Stimulated activated memory B cell treated with anti-CD40 and anti-IgM and Interleukin-4, amounts not matched to agents 10 μg/mL and 1 μg/mL and 100 μg/mL, for 72 hours (primary cell): ENCODE results near the gene MAP4K5.

Experiments used
- ATAC-seq: fragments of 150-1000 bp; cut with Tn5 transposase; 2 replicates; pipeline ENCODE4 v1.10.0; 2021
- H3K27ac Mint-ChIP-seq: one replicate; pipeline ENCODE4 v1.8.0; 2022; ENCODE audit warnings: mild to moderate bottlenecking, mixed read lengths
- H3K27me3 Mint-ChIP-seq: one replicate; pipeline ENCODE4 v1.8.0; 2022; ENCODE audit warnings: mixed read lengths
- H3K36me3 Mint-ChIP-seq: one replicate; pipeline ENCODE4 v1.8.0; 2022; ENCODE audit warnings: mixed read lengths
- H3K4me1 Mint-ChIP-seq: one replicate; pipeline ENCODE4 v1.8.0; 2022; ENCODE audit warnings: mixed read lengths
- H3K4me3 Mint-ChIP-seq: one replicate; pipeline ENCODE4 v1.8.0; 2022; ENCODE audit warnings: mild to moderate bottlenecking, moderate library complexity, mixed read lengths
- H3K9me3 Mint-ChIP-seq: one replicate; pipeline ENCODE4 v1.8.0; 2022; ENCODE audit warnings: mixed read lengths

Gene MAP4K5

GRCh38 chr14:50383618-50384225 lies 148.6 kb downstream of the MAP4K5 start:
- Mint-ChIP-seq H3K4me3 (no peak overlapping the region), H3K36me3 (no peaks in the 10 kb centered on the region), H3K27ac (no peak overlapping the region), H3K4me1 (no peaks in the 10 kb centered on the region), H3K27me3 (no peaks in the 10 kb centered on the region), H3K9me3 (no peaks in the 10 kb centered on the region)
- ATAC-seq: no peak

- no peak for ATAC-seq
- Mint-ChIP-seq H3K9me3 (no peaks in the 10 kb centered on the region), H3K4me1 (no peaks in the 10 kb centered on the region), H3K27ac (no peak overlapping the region), H3K36me3 (no peaks in the 10 kb centered on the region), H3K4me3 (no peak overlapping the region), H3K27me3 (no peaks in the 10 kb centered on the region)
Observed at GRCh38 chr14:50381823-50382287, 150.5 kb downstream of the MAP4K5 start.

DNA sequence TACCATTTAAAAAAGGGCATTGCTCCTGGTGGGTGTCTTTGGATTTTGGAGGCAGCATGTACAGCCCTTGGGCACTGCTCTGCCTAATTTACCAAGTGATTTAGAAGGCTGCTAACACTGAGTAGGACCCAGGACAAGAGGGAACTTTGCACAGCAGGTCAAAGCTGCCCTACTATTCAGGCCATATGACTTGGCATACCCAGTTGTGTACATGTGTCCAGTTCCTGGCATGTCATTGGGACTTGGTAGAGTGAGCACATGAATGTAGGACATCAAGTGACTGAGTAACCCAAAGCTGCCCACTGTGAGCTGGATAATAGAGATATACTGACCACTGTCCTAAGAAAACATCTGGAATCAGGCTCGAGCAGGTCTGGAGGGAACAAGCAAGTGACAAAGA lies 151.4 kb downstream of the MAP4K5 start:
- Mint-ChIP-seq H3K27me3 (no peaks in the 10 kb centered on the region), H3K9me3 (no peaks in the 10 kb centered on the region), H3K36me3 (no peaks in the 10 kb centered on the region), H3K4me1 (no peaks in the 10 kb centered on the region), H3K4me3 (no peak overlapping the region), H3K27ac (no peak overlapping the region)
- ATAC-seq: no peak

DNA sequence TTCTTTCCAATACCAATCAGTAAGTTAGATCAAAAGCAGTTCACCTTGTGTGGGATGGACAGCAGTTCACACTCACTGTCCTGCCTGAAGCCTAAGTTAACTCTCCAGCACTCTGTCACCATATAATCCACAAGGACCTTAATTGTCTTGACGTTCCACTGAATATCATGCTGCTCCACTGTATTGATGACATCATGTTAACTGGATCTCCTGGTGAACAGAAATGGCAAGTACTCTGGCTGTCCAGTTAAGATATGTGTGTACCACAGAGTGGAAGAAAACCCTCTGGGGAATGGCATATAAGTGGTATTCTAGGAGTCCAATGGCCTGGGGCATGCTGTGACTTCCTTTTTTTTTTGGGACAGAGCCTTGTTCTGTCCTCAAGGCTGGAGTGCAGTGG lies 151.9 kb downstream of the MAP4K5 start:
- ATAC-seq: no peak
- H3K27ac Mint-ChIP-seq: no peak overlapping the region
- H3K9me3 Mint-ChIP-seq: no peaks in the 10 kb centered on the region
- H3K4me1 Mint-ChIP-seq: no peaks in the 10 kb centered on the region
- no peaks in the 10 kb centered on the region for H3K36me3 Mint-ChIP-seq
- no peaks in the 10 kb centered on the region for H3K27me3 Mint-ChIP-seq
- no peak overlapping the region for H3K4me3 Mint-ChIP-seq

DNA sequence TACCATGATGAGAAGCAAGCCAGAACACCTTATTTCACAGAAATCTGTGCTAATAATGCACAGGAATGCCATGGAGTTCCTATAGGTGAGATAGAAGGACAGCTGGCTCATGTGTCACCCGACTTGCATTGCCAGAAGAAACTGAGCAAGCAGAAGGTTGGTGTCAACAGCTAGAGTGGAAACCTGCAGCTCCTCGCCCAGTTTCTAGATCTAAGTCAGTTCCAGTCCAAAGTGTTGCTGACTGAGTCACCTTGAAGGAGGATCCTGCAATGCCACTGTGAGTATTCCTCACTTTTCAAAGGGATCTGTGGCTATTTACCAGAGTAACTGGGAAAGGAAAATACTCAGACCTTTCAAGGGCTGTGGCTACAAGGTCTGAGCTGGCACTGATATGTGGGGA lies 152.8 kb downstream of the MAP4K5 start:
- Mint-ChIP-seq H3K27ac (no peak overlapping the region), H3K36me3 (no peaks in the 10 kb centered on the region), H3K4me3 (no peak overlapping the region), H3K4me1 (no peaks in the 10 kb centered on the region), H3K27me3 (no peaks in the 10 kb centered on the region), H3K9me3 (no peaks in the 10 kb centered on the region)
- no peak for ATAC-seq

DNA sequence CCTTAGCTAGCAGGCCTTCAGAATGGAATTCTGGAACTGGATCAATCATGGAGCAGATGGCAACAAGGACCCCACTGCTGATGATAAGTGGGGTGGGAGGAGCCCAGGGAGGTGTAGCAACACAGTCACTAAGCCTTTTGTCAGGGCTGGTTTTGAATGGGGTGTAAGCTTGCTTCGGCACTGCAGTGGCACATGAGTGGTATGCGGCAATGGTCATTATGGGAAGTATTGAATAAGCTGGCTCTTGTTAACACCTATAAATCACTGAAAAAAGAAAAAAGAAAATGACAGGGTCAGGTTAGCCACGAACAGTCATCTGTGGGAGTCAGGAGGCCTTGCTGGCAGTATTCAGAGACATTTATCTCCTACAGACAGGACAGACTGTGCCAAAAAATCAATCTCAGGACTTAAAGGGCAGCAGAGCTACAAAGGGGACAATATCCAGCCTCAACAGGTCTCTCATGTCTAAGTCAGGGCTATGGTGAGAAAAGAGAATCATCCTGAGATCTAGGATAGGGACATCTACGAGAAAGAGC lies 154.8 kb downstream of the MAP4K5 start:
- no peak overlapping the region for H3K27ac Mint-ChIP-seq
- no peaks in the 10 kb centered on the region for H3K9me3 Mint-ChIP-seq
- H3K4me3 Mint-ChIP-seq: no peak overlapping the region
- H3K36me3 Mint-ChIP-seq: no peaks in the 10 kb centered on the region
- H3K4me1 Mint-ChIP-seq: no peaks in the 10 kb centered on the region
- no peaks in the 10 kb centered on the region for H3K27me3 Mint-ChIP-seq
- ATAC-seq: no peak

GRCh38 chr14:50375760-50376159 lies 156.6 kb downstream of the MAP4K5 start:
- Mint-ChIP-seq H3K27me3 (no peaks in the 10 kb centered on the region), H3K4me3 (no peak overlapping the region), H3K27ac (no peak overlapping the region), H3K9me3 (no peaks in the 10 kb centered on the region), H3K4me1 (no peaks in the 10 kb centered on the region), H3K36me3 (no peaks in the 10 kb centered on the region)
- no peak for ATAC-seq

DNA sequence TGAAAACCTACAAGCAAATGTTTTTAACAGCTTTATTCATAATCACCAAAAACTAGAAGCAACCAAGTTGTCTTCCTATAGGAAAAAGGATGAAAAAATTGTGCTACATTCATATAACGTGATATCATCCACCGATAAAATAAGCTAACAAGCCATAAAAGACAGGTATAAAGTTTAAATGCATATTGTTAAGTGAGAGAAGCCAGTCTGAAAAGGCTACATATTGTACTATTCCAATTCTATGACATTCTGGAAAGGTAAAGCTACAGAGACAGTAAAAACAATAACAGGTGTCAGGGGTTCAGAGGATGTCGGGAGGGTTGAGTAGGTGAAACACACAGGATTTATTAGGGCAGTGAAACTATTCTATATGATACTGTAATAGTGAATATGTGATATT lies 158.4 kb downstream of the MAP4K5 start:
- Mint-ChIP-seq H3K4me3 (no peak overlapping the region), H3K36me3 (no peaks in the 10 kb centered on the region), H3K27ac (no peak overlapping the region), H3K4me1 (no peaks in the 10 kb centered on the region), H3K9me3 (no peaks in the 10 kb centered on the region), H3K27me3 (no peaks in the 10 kb centered on the region)
- ATAC-seq: no peak

DNA sequence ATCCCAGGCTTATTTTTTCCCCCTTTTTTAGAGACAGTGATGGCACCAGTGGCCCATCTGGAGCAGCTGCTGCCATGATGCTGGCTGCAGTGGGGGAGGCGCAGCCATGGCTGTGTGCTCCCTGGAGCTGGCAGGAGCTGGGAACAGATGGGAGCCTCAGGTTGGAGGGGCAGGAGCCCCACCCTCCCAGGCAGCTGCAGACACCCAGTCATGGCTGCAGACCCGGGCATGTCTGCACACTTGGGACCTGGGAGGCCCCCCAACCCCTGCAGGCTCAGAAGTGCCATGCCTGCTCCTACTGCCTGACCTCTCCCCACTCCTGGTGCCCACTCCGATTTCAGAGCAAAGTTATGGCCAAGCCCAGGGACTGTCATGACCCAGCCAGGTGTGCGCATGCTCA lies 160.8 kb downstream of the MAP4K5 start:
- no peak for ATAC-seq
- H3K27me3 Mint-ChIP-seq: no peaks in the 10 kb centered on the region

More for the DNA sequence above, 160.8 kb downstream of the MAP4K5 start:
- no peak overlapping the region for H3K4me3 Mint-ChIP-seq
- no peaks in the 10 kb centered on the region for H3K9me3 Mint-ChIP-seq
- peaks cover 8% of the 10 kb centered on the region for H3K4me1 Mint-ChIP-seq
- no peaks in the 10 kb centered on the region for H3K36me3 Mint-ChIP-seq
- no peak overlapping the region for H3K27ac Mint-ChIP-seq
